ENCODE measurements around the gene CCDC178.

CCDC178 gene

GRCh38 chr18:33291539-33291938 is 149.0 kb downstream of the CCDC178 start:
- no peaks in the 10 kb centered on the region for H3K79me2 ChIP-seq (ENCODE audit: control insufficient read depth, low read length)
- TF ChIP-seq CTCF (IDR thresholded peaks at IDR 0.05; ENCODE audit: low read depth, low read length, poor library complexity, severe bottlenecking) (no peak), EZH2phosphoT487 (IDR thresholded peaks at IDR 0.05; ENCODE audit: borderline replicate concordance, low read length) (no peak)
- H3K9me3 ChIP-seq (ENCODE audit: control insufficient read depth, insufficient read depth, low read length), result no peaks in the 10 kb centered on the region
- H3K27me3 ChIP-seq (ENCODE audit: control insufficient read depth, low read length), result no peaks in the 10 kb centered on the region
- no peak overlapping the region for H3K27ac ChIP-seq (ENCODE audit: low read depth, low read length)
- no peaks in the 10 kb centered on the region for H3K9me2 ChIP-seq (replicated peaks; ENCODE audit: control insufficient read depth, low read length)
- no peaks in the 10 kb centered on the region for H3F3A ChIP-seq (ENCODE audit: control insufficient read depth, insufficient read depth)
- H3K4me3 ChIP-seq (ENCODE audit: low read length), result no peak overlapping the region
- H3K4me2 ChIP-seq (ENCODE audit: low read length), result no peak overlapping the region
- no peaks in the 10 kb centered on the region for H3K4me1 ChIP-seq (ENCODE audit: control insufficient read depth, low read length)
- H4K20me1 ChIP-seq (ENCODE audit: control insufficient read depth, insufficient read depth, low read depth, low read length), result no peaks in the 10 kb centered on the region
- no peaks in the 10 kb centered on the region for H3K36me3 ChIP-seq (ENCODE audit: control insufficient read depth, low read length)

GRCh38 chr18:33288082-33288716 is 152.3 kb downstream of the CCDC178 start:
- H3K36me3 ChIP-seq (ENCODE audit: control insufficient read depth, low read length), result no peaks in the 10 kb centered on the region
- H3K27ac ChIP-seq (ENCODE audit: low read depth, low read length), result no peak overlapping the region
- H3F3A ChIP-seq (ENCODE audit: control insufficient read depth, insufficient read depth), result no peaks in the 10 kb centered on the region
- H3K79me2 ChIP-seq (ENCODE audit: control insufficient read depth, low read length), result no peaks in the 10 kb centered on the region
- H3K9me3 ChIP-seq (ENCODE audit: control insufficient read depth, insufficient read depth, low read length), result no peaks in the 10 kb centered on the region
- H3K27me3 ChIP-seq (ENCODE audit: control insufficient read depth, low read length), result no peaks in the 10 kb centered on the region
- H3K4me2 ChIP-seq (ENCODE audit: low read length), result no peak overlapping the region
- H3K4me3 ChIP-seq (ENCODE audit: low read length), result no peak overlapping the region
- TF ChIP-seq CTCF (IDR thresholded peaks at IDR 0.05; ENCODE audit: low read depth, low read length, poor library complexity, severe bottlenecking) (no peak), EZH2phosphoT487 (IDR thresholded peaks at IDR 0.05; ENCODE audit: borderline replicate concordance, low read length) (no peak)
- no peaks in the 10 kb centered on the region for H3K4me1 ChIP-seq (ENCODE audit: control insufficient read depth, low read length)
- H4K20me1 ChIP-seq (ENCODE audit: control insufficient read depth, insufficient read depth, low read depth, low read length), result no peaks in the 10 kb centered on the region
- no peaks in the 10 kb centered on the region for H3K9me2 ChIP-seq (replicated peaks; ENCODE audit: control insufficient read depth, low read length)

GRCh38 chr18:33282709-33283333 is 157.7 kb downstream of the CCDC178 start:
- Histone ChIP-seq H3K9me2 (replicated peaks; ENCODE audit: control insufficient read depth, low read length) (no peaks in the 10 kb centered on the region), H3K9me3 (ENCODE audit: control insufficient read depth, insufficient read depth, low read length) (no peaks in the 10 kb centered on the region), H3K27ac (ENCODE audit: low read depth, low read length) (no peak overlapping the region), H3K4me2 (ENCODE audit: low read length) (no peak overlapping the region), H3K27me3 (ENCODE audit: control insufficient read depth, low read length) (no peaks in the 10 kb centered on the region), H3K79me2 (ENCODE audit: control insufficient read depth, low read length) (no peaks in the 10 kb centered on the region), H3K4me3 (ENCODE audit: low read length) (no peak overlapping the region), H3K4me1 (ENCODE audit: control insufficient read depth, low read length) (no peaks in the 10 kb centered on the region), H4K20me1 (ENCODE audit: control insufficient read depth, insufficient read depth, low read depth, low read length) (no peaks in the 10 kb centered on the region), H3K36me3 (ENCODE audit: control insufficient read depth, low read length) (no peaks in the 10 kb centered on the region), H3F3A (ENCODE audit: control insufficient read depth, insufficient read depth) (no peaks in the 10 kb centered on the region)
- TF ChIP-seq EZH2phosphoT487 (IDR thresholded peaks at IDR 0.05; ENCODE audit: borderline replicate concordance, low read length), result no peak
- TF ChIP-seq CTCF (IDR thresholded peaks at IDR 0.05; ENCODE audit: low read depth, low read length, poor library complexity, severe bottlenecking), result no peak
